Measurements from ENCODE around the gene IRX1.

The IRX1 gene

GRCh38 chr5:3595006-3595961, at the start of gene IRX1:
IRX1 (plus strand) TSS chr5:3595832; CDS start chr5:3596106, 274 bp downstream.
- DNase-seq = no peak

- DNase-seq = no peak
Measured at GRCh38 chr5:3546028-3546427, 49.6 kb upstream of the IRX1 start.

- DNase-seq = no peak
Measured at GRCh38 chr5:3564116-3564515, 31.5 kb upstream of the IRX1 start.

- DNase-seq = no peak
Measured at GRCh38 chr5:3564827-3565518, 30.7 kb upstream of the IRX1 start.

- DNase-seq = no peak
Measured at GRCh38 chr5:3584724-3585531, 10.7 kb upstream of the IRX1 start.

- DNase-seq = no peak
Measured at GRCh38 chr5:3590161-3590966, 5.3 kb upstream of the IRX1 start.

- DNase-seq = no peak
Measured at GRCh38 chr5:3590967-3591900, 4.4 kb upstream of the IRX1 start.

GRCh38 chr5:3592298-3592697, 3.3 kb upstream of the IRX1 start:
- DNase-seq = no peak

GRCh38 chr5:3593771-3594509, 1.7 kb upstream of the IRX1 start:
- DNase-seq = no peak

- no peak for DNase-seq
Measured at GRCh38 chr5:3594510-3595005, 1.1 kb upstream of the IRX1 start.

GRCh38 chr5:3596261-3596825, 711 bp downstream of the IRX1 start:
- DNase-seq = no peak

GRCh38 chr5:3596857-3597166, 1.2 kb downstream of the IRX1 start:
- no peak for DNase-seq

- no peak for DNase-seq
Measured at GRCh38 chr5:3597167-3598007, 1.8 kb downstream of the IRX1 start.

- DNase-seq = no peak
Measured at GRCh38 chr5:3598207-3598606, 2.6 kb downstream of the IRX1 start.

GRCh38 chr5:3598769-3599211, 3.2 kb downstream of the IRX1 start:
- DNase-seq = no peak

- DNase-seq = no peak
Measured at GRCh38 chr5:3599226-3600105, 3.8 kb downstream of the IRX1 start.

- no peak for DNase-seq
Measured at GRCh38 chr5:3600106-3601060, 4.8 kb downstream of the IRX1 start.

All from CD4-positive, alpha-beta T cell treated with Interleukin-6 for 4 hours (primary cell).